ENCODE measurements around the gene PRKACB.
"Not testable (repeated sequence)": the region's sequence is repeated elsewhere in the genome, so short reads cannot be mapped to it uniquely, and the experiment has no call there.

The PRKACB gene

GRCh38 chr1:84224905-84225304 lies 80.8 kb downstream of the PRKACB start:
- no peak for TF ChIP-seq CTCF (conservative IDR thresholded peaks at IDR 0.05; ENCODE audit: control insufficient read depth, insufficient read depth, low read depth, low read length)
- H3K4me3 ChIP-seq (ENCODE audit: control insufficient read depth, low read depth, low read length): no peak overlapping the region
- no peak for DNase-seq (ENCODE audit: low read depth)

DNA sequence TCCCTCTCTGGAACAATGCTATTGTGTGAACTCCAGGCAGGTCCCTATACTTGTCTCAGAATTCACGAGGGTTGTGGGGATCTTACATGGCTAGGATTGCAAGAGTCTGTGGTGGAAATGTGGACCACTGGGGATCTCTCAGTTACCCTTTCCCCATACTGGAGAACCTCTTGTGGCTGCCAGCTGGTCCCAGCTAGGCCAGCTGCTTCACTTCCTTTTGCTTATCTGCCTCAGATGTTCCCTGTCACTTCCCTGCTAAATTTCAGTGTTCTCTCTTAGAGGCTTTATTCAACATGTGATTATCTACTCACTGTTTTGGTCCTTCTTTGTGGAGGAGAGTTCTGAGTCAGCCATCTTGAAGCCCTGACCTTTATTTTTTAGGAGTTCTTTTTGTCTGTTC lies 81.6 kb downstream of the PRKACB start:
- no peak overlapping the region for H3K4me3 ChIP-seq (ENCODE audit: control insufficient read depth, low read depth, low read length)
- DNase-seq (ENCODE audit: low read depth): no peak
- no peak for TF ChIP-seq CTCF (conservative IDR thresholded peaks at IDR 0.05; ENCODE audit: control insufficient read depth, insufficient read depth, low read depth, low read length)

DNA sequence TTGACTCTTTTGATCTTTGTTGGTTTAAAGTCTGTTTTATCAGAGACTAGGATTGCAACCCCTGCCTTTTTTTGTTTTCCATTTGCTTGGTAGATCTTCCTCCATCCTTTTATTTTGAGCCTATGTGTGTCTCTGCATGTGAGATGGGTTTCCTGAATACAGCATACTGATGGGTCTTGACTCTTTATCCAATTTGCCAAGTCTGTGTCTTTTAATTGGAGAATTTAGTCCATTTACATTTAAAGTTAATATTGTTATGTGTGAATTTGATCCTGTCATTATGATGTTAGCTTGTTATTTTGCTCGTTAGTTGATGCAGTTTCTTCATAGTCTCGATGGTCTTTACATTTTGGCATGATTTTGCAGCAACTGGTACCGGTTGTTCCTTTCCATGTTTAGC lies 88.6 kb downstream of the PRKACB start:
- not testable (repeated sequence) for DNase-seq (ENCODE audit: low read depth); H3K4me3 ChIP-seq (ENCODE audit: control insufficient read depth, low read depth, low read length)

DNA sequence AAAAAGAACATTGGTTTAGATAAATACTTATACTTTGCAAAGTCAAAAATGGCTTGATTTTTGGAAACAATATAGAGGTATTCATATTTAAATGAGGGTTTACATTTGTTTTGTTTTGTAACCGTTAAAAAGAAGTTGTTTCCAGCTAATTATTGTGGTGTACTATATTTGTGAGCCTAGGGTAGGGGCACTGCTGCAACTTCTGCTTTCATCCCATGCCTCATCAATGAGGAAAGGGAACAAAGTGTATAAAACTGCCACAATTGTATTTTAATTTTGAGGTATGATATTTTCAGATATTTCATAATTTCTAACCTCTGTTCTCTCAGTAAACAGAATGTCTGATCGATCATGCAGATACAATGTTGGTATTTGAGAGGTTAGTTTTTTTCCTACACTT lies 92.2 kb downstream of the PRKACB start:
- no peak for TF ChIP-seq CTCF (conservative IDR thresholded peaks at IDR 0.05; ENCODE audit: control insufficient read depth, insufficient read depth, low read depth, low read length)
- no peak overlapping the region for H3K4me3 ChIP-seq (ENCODE audit: control insufficient read depth, low read depth, low read length)
- no peak for DNase-seq (ENCODE audit: low read depth)

DNA sequence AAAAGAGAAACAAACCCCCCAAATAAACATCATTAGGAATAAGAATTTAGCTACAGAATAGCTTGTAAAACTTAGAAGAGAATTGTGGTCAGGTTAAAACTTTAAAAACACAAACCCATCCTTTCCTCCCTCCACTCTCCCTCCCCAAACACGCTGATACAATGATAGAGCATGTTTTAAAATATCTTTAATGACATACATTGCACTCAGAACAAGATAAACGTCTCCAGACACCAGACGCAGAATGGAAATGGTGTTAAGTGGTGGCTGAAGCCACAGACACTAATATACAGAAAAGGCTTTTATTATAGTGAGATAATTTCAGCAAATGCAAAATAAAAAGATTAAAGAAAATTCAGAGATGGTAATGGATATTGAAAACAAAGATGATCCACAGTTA lies 98.6 kb downstream of the PRKACB start:
- no peak for TF ChIP-seq CTCF (conservative IDR thresholded peaks at IDR 0.05; ENCODE audit: control insufficient read depth, insufficient read depth, low read depth, low read length)
- H3K4me3 ChIP-seq (ENCODE audit: control insufficient read depth, low read depth, low read length): no peak overlapping the region
- DNase-seq (ENCODE audit: low read depth): no peak

DNA sequence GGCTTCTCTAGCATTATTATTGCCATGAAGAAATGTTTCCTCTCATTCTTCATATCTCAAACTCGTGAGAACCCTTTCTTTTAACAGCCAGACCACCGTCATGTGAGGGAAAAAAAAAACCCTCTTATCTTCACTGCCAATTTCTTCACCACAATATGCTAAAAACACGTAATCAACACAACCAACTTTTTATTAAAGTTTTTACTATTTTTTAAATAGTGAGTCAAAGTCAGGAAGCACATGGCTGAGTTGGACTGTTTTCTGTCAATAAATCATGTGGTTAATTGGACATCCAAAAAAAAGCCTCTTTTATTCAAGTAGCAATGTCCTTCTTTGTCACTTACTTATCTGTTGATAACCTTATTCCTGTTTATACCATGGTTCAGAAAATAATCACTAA lies 101.5 kb downstream of the PRKACB start:
- DNase-seq (ENCODE audit: low read depth): peak; percentile 13
- TF ChIP-seq CTCF (conservative IDR thresholded peaks at IDR 0.05; ENCODE audit: control insufficient read depth, insufficient read depth, low read depth, low read length): no peak
- no peak overlapping the region for H3K4me3 ChIP-seq (ENCODE audit: control insufficient read depth, low read depth, low read length)

GRCh38 chr1:84246213-84246612 lies 102.1 kb downstream of the PRKACB start:
- H3K4me3 ChIP-seq (ENCODE audit: control insufficient read depth, low read depth, low read length): no peak overlapping the region
- DNase-seq (ENCODE audit: low read depth): no peak
- no peak for TF ChIP-seq CTCF (conservative IDR thresholded peaks at IDR 0.05; ENCODE audit: control insufficient read depth, insufficient read depth, low read depth, low read length)
